M059J (cell line): ENCODE measurements around the gene MAML2. TPM values are rescaled to one million over a fixed set of nuclear protein-coding genes. Genes with fewer than 3 reads are reported as not detected.

Experiments
- DNase-seq: peaks from one replicate; pipeline ENCODE4 v3.0.0-alpha.2; 2012; ENCODE audit warnings: low read depth
- total RNA-seq: library from RNA; depleted of rRNA; stranded (reverse); fragments of >200 nt; shearing (Covaris generic); gene quantifications from 2 replicates; pipeline ENCODE4 v1.2.3, GENCODE V29; 2014

The MAML2 gene
- total RNA-seq, 1 experiment from 2014 or later: 14.0 TPM

DNA sequence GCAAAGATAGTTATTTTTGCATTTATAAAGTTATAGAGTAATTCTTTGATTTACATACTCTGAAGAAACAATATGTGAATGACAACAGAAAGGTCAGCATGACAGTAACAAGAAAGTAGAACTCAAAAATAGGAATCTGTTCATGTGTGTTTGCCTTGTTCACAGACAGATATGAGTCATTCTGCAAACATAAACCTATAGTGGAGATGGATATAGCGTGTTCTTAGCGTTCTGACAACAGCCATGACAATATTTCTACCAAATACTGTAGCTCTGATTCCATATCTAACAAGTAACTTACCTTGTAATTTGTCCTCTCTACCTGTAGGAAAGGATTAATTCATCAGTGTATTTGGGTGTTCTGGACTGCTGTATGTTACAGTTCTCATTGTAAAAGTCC is 210.6 kb downstream of the MAML2 start:
- DNase-seq: no peak

DNA sequence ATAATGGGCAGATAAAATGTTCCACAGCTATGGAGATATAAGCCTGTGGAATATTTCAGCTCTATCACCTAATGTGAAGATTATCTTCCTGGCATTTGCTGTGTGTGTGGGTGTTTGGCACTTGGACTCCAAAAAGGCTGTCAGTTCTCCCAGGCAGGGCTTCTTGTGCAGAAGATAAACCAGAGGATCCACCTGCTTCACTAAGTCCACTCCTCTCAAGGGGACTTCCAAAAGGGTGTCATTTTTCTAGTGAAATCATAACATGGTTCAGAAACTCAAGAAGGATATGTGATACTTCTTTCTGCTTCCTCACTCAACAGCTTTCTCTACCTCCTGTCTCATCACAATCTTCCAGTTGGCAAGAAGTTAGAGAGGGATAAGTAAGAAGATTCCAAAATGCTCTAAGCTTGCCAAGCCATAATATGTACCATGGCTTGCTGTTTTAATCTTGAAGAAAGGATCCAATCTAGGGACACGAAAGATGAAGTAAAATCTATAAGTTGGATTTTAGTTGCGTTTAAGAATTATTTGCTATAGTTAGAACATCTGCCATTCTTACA is 212.9 kb downstream of the MAML2 start:
- DNase-seq: no peak

DNA sequence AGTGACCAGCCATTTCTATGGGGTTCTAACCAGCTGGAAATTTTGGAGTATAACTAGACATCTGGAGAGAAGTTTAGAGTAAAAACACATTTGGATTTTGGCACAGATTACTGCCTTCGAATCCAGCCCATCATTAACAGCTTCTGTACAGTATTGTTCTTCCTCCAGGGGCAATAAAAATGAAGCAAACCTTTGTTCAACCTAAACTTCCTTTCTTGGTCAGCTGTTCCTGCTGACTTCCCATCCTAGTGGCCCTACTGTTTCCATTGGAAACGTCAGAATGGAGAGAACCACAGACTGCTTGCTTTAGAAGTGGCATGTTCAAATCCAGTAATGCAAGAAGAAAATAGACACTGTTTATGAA is 215.4 kb downstream of the MAML2 start:
- DNase-seq: no peak

DNA sequence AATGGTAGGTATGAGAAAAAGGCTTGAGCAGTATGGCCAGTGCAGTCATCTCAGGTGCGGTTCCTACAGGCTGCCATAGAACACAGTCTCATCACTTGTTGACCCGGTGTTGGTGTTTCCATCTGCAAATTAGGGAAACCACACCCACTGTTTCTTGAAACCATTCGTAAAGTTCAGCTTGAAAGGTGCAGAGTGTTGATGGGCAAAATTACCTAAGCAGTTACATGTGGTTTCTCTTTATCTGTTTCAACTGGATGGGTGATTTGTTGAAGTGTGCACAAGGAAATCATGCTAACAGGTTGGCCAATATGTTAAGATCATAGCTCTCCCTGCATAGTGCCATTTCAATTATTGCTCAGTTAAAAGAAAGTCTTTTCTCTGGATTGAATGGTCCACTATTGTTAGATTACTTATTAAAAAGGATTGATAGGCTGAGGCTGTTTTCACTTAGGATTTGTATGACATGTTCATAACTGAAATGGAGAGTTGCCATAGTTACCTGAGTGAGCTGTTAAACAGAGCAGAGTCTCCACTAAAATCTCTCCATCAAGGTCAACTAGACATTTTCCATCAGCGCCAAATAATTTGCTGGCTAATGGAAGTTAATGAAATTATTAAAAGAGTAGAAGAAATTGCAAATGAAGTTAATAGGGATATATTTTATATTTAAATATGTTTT is 215.9 kb downstream of the MAML2 start:
- DNase-seq: no peak

DNA sequence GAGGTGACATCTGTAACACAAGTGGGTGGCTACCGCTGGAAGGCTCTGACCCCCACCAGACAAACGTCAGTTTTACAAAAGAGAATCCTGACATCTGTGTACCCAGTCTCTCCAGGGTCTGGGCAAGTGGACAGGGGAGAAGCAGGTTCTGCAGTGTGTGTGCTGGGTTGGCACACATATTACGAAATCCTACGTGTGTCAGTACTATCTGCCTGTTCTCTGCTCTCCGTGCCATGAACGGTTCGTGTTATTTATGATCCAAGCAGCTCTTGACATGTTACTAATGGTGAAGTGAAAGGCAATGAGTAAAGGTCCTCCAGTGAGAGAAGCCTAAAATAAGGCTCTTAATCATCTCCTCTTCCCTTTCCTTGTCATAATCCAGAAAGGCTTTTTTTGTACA is 217.6 kb downstream of the MAML2 start:
- DNase-seq: no peak

DNA sequence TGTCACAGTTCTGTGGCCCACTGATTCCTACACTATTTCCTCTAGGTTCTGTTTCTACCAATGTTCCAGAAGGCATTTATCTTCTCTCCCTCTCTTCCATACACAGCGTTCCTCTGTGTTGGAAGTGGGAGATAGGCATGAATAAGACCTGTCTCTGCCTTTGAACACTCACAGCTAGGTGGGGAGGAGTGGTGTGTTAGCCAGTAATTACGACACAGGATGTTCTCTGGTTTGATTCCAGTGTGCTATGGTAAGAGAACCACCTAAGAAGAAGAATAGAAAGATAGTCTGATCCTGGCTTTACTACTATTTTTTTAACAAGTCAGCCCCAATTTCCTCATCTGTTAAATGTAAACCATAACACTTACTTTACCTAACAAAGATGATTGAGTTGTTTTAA is 218.8 kb downstream of the MAML2 start:
- no peak for DNase-seq

GRCh38 chr11:96123301-96123700 is 219.7 kb downstream of the MAML2 start:
- no peak for DNase-seq

DNA sequence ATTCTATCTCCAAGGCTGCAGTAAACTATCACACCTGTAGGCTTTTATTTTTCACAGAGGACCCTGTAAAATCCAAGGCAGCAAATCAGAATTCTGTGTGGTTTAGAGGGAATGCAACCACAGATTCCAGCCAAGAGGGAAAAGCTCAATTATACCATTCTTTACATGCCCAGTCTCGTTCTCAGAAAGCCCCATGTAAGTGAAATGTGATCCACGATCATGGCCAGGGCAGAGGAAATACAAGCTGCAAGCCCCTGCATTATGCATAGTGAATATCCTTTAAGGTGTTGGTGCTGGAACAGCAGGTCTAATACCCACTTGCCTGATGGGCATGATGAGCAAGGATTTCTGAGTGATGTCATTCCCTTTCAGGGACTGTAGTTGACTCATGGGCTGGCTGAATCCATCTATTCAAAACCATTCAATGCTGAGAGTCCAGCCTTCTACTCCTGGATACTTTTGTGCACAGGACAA is 220.4 kb downstream of the MAML2 start:
- DNase-seq: peak; percentile 72

DNA sequence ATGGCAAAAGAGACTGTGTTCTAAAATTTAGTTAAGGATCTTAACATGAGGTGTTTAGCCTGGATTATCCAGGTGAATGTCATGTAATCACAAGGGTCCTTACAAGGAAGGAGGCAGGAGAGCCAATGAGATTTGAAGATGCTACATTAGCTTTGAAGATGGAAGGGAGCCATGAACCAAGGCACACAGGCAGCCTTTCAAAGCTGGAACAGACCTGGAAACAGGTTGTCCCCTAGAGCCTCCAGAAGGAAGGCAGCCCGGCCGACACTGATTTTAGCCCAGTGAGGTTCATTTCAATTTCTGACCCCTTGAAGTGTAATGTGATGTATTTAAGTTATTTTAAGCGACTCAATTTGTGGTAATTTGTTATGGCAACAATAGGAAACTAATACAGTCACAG is 223.8 kb downstream of the MAML2 start:
- no peak for DNase-seq

GRCh38 chr11:96116376-96116775 is 226.6 kb downstream of the MAML2 start:
- no peak for DNase-seq

- peak; percentile 61 for DNase-seq
Observed at GRCh38 chr11:96114178-96115064, 228.6 kb downstream of the MAML2 start.

GRCh38 chr11:96113193-96113681 is 229.8 kb downstream of the MAML2 start:
- DNase-seq: peak; percentile 61

DNA sequence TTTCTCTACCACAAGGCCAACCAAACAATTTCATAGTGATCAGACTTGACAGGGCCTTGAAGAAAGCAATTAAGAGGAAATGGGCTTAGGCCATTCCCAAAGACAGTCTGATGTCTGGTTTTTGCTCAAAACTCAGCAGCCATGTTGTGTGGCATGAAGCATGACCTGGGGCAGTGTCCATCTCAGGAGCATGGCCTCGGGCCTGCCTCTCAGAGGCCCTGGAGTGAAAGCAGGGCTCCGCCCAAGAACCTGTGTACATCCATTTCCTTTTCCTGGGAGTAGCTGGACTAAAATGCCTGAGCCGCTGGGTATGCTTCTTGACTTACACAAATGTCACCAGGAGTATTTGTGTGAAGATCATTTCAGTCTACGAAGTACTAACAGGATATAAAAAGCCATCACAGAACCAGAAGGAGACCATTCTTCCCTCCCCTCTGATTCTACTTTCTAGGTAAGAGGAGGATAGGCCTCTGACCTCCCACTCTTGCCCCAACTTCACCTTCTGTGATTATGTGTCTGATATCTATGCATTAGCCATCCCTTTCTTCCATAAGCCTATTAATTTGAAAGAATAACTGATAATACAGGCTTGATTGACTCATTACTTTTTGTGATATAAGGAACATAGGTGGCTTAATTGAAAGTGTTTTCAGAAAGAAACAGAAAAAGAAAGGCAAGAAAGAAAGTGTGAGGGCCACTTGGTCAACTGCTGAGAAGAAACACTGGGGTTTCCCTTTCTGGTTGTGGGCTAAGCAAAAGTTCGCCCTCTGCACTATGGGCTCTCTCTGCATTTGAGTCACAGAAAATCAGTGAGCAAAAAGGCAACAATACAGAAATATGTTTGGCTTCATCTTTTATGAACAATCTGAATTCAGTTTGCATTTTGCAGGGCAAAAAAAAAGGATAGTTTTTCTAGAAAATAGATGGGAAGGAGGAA is 230.5 kb downstream of the MAML2 start:
- no peak for DNase-seq

GRCh38 chr11:96111308-96111707 is 231.7 kb downstream of the MAML2 start:
- no peak for DNase-seq

DNA sequence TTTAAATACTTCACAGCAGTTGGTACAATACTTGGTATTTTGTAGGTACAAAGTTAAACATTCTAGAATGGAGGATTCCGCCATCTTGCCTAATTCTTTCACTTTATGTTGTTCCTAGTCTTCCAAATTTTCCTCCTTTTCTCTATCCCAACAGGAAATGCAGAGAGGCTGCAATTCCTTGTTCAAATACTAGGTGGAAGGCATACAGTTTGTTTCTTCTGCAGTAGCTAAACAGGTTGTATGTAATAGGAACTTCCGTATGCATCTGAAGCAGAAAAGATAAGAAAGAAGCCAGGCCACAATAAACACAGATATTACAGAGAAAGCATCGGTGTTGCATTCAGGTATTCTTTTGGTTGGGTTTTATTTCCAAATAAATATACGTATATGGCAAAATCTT is 232.7 kb downstream of the MAML2 start:
- DNase-seq: no peak

DNA sequence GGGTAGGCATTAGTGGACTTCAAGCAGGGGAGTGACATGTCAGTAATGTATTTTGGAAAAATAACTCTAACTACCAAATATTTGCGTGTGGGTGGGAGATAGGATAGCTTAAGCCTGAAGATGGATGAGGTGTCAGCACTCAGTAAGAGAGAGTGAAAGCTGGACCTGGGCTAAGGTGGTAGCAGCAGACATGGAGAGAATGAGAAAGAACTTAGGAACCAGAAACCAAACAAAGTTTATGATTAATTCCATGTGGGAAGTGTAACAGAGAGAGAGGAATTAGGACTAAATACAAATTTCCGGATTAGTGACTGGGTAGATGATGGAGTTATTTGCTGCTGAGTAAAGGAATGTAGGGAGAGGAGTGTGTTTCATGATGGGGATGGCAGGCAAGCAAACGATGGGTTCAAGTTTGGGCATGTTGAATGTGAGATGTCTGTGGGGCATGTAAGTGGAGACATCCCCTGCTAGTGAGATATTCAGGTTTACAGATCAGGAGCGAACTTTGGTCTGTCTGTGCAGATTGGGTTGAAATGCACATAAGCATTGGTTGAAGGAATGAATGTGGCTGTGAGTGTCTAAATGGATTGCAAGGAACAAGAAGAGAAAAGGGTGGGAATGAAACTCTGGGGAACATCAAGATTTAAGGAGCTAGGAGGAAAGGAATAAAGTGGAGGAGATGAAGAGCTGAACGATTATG is 233.5 kb downstream of the MAML2 start:
- no peak for DNase-seq

DNA sequence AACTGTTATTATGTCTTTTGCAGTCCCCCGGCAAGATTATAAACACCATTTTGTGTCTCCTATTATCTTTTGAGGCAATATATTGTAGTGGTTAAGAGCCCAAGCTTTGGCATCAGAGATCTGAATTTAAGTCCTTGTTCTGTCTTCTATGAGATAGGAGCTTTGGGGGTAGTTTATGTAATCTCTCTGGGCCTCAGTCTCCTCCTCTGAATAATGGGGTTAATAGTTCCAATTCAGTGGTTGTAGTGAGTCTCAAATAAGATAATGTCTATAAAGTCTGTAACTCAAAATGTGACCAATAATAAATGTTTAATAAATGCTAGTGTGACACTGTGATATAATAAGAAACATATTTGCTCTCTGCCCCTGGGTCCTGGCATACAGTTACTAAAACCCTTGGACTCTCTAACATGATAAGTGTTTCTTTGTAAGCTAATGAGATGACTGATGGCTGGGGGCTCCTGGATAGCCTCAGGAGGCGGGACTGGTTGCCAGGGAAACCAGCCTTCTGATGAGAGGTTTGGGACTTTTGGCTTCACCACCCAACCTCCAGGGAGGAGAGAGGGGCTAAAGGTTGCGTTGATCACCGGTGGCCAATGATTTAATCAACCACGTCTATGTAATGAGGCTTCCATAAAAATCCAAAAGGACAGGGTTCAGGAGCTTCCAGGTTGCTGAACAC is 235.7 kb downstream of the MAML2 start:
- no peak for DNase-seq

DNA sequence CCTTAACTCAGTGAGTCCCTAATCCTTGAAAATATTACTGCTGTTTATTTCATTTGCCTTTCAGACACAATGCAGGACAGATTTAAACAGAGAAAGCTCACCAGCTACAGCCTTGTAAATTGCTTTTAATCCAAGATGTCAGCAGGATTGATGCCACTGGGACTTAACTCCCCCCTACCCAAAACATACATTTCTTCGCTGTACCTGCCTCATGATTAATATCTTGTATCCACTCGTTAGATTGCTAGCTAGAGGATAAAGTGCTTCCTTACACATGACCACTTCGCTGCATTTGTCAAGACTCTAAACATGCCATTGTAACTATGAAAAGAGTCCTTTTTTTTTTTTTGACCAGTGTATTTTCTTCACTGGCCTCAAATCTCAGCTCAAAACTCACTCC is 236.3 kb downstream of the MAML2 start:
- no peak for DNase-seq

DNA sequence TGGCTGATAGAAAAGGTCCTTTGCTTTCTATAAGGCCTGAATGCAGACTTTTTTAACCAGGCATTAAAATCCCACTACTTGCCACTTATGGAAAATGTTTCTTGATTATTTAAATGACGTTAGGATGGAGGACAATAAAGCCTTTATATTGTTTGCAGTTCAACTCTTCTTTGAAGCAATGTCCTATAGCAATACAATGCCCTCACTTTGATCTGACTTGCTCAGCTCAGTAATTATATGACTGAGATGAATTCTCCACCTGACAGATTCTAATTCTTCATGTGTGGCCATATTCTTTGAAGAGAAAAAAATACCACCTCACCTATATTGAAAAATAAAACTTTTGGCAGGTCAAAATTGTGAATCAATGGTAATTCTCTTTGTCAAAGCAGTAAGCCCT is 237.1 kb downstream of the MAML2 start:
- no peak for DNase-seq

DNA sequence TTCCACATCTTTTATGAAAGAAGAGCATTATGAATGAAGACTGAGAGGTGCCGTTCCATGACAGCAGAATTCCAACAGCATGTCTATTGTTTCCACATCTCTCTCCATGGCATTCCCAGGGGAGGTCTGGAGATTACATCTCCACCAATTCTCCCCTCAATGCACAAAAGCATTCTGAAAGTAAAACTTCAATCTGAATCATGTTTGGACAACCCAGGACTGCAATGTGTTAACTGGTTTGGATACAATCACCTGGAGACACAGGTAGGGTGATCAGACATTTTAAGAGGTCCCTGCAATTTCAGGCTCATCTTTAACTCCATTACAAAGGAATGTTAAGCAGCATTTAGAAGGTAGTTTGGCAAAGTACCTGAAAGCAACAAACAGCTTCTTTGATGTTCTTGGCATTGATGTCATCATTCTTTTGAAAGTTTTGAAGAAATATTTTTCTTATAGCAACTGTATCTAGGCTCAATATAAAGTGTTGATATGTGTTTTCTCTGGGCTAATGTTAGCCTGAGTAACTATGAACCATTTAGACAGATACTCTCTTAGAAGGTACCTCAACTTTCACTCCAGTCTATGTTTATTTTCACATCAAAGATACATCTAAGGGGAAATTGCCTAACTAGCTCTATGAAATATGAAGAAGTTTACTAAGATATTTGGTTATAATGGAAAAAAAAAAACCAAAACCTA is 237.6 kb downstream of the MAML2 start:
- DNase-seq: peak; percentile 39
